Stimulated activated CD4-positive, alpha-beta T cell treated with anti-CD3 and anti-CD28 coated beads, Interleukin-2, amount 100 ng/mL, for 24 hours (primary cell): ENCODE results near the gene PILRB.
"Not testable (repeated sequence)": the region's sequence is repeated elsewhere in the genome, so short reads cannot be mapped to it uniquely, and the experiment has no call there.

Experiments used
- DNase-seq, 2 donors: peaks; one replicate each; pipeline ENCODE4 v3.0.0-alpha.2; 2020

Gene PILRB

DNA sequence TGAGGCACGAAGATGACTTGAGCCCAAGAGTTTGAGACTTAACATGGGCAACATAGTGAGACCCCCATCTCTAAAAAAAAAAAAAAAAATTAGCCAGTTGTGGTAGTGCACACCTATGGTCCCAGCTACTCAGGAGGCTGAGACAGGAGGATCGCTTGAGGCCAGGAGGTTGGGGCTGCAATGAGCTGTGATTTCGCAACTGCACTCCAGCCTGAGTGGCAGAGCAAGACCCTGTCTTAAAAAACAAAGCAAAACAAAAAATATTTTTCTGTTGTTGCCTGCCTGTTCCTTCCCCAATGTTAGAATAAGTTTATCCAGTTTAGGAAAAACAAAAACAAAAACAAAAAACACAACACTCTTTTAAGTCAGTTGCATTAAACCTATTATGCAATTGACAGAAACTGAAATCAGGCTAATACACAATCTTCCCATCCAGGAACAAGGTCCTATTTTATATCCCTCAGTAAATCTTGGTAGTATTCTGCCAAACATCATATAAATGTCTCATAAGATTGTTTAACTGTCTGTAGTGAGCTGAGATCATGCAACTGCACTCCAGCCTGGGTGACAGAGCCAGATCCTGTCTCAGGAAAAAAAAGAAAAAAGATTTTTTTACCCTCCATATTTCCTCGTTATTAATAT is 20.3 kb downstream of the PILRB start:
- DNase-seq = no peak

DNA sequence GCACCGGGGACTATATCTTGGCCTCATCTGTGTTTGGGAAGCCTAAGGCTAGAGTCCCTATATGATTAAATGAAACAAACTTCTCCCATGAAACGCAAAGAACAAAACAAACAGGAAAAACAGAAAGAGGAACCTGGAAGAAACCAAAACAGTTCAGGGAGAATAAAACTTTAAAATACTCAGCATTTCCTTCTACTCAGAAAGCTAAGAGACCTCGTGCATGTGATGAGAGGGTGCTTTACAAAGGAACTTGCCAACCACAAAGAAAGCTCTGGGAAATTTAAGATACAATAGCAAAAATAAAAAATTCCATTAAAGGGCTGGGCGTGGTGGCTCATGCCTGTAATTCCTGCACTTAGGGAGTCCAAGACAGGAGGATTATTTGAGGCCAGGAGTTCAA is 22.3 kb downstream of the PILRB start:
- DNase-seq = no peak

DNA sequence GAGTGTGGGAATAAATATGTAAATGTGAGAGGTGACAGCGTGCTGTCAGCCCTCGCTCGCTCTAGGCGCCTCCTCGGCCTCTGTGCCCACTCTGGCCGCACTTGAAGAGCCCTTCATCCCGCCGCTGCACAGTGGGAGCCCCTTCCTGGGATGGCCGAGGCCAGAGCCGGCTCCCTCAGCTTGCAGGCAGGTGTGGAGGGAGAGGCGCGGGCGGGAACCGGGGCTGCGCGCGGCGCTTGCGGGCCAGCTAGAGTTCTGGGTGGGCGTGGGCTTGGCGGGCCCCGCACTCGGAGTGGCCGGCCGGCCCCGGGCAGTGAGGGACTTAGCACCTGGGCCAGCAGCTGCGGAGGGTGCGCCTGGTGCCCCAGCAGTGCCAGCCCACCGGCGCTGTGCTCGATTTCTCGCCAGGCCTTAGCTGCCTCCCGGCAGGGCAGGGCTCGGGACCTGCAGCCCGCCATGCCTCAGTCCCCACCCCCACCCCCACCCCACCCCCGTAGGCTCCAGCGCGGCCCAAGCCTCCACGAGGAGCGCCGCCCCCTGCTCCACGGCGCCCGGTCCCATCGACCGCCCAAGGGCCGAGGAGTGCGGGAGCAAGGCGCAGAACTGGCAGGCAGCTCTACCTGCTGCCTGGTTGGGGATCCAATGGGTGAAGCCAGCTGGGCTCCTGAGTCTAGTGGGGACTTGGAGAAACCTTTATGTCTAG is 23.8 kb downstream of the PILRB start:
- not testable (repeated sequence) for DNase-seq

DNA sequence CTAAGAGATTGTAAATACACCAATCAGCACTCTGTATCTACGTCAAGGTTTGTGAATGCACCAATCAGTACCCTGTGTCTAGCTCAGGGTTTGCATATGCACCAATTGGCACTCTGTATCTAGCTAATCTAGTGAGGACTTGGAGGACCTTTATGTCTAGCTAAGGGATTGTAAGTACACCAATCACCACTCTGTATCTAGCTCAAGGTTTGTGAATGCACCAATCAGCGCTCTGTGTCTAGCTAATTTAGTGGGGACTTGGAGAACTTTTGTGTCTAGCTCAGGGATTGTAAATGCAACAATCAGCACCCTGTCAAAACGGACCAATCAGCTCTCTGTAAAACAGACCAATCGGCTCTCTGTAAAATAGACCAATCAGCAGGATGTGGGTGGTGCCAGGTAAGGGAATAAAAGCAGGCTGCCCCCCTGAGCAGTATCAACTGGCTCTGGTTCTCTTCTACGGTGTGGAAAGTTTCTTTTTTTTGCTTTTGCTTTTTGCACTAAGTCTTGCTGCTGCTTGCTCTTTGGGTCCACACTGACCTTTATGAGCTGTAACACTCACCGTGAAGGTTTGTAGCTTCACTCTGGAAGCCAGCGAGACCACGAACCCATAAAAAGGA is 24.4 kb downstream of the PILRB start:
- DNase-seq = not testable (repeated sequence)

DNA sequence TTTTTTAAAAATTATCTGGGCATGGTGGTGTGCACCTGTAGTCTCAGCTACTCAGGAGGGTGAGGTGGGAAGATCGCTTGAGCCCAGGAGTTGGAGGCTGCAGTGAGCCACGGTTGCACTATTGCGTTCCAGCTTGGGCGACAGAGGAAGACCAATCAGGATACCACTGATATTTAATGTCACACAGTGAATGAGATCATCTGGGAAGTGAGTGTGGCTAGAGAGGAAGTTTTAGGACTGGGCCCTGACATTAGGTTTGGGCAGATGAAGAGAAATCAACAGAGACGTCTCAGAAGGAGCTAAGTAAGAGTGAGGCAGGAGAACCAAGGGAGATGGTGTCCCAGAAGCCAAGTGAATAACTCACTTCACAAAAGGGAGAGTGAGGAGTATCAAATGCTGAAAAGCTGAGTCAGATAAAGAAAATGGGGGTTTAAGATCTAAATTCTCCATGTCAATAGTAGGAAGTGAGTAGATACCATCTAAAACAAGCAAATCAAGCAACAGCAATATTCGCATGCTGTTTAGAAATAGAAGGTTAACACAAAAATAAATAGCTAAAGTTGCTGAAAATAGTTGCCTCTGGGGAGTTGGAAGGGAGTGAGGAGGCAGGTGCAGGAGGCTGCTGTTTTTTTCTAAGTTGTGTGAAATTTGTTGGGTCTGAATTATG is 26.8 kb downstream of the PILRB start:
- no peak for DNase-seq

DNA sequence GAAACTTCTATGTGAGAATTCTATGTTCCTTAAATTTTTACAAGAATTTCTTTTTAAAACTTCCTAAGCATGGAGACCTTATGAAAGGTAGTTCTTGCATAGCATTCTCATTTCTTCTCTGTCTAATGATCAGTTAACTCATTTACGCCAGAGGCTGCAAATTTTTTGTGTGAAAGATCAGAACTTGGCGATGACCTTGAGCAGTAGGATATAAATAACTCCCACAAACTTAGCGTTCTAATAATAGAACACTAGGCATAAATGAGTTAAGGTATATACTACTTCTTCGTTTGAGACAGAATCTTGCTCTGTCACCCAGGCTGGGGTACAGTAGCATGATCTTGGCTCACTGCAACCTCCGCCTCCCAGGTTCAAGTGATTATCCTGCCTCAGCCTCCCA is 29.0 kb downstream of the PILRB start:
- DNase-seq = no peak

DNA sequence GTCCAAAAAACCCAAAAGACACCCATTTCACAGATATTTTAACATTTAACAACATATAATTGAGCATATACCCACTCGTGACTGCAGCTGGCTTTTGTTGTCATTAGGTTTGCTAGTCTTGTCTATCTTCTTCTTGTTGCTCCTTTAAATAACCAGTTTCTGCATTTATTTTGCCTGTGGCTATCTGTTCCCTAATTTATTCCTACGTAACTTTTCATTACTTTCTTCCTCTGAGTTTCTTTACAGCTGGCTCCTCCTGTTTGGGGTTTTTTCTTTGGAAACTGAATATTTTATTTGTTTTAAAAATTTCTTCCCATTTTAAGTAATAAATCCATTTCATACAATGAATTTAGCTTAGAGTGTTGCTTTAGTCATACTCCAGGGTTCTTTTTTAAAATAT is 29.8 kb downstream of the PILRB start:
- DNase-seq = no peak

DNA sequence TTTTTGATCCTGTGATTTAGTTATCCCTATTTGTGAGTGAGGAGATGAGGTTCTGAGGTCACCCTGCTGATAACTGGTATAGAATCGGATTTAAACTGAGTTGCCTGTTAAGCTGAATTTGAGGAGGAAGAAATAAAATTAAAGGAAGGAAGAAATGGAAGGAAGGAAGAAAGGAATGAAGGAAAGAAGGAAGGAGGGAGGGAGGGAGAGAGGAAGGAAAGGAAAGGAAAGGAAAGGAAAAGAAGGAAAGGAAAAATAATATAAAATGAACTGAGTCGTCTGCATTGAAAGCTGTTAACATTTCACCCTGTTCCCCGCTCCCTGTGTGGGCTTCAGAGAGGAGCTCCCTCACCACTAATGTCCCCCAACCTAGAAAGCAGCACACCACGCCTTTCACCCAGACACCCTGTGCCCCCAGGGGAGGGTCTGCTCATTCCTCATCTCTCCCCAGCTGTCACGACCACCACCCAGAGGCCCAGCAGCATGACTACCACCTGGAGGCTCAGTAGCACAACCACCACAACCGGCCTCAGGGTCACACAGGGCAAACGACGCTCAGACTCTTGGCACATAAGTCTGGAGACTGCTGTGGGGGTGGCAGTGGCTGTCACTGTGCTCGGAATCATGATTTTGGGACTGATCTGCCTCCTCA is 31.6 kb downstream of the PILRB start:
- DNase-seq = no peak

DNA sequence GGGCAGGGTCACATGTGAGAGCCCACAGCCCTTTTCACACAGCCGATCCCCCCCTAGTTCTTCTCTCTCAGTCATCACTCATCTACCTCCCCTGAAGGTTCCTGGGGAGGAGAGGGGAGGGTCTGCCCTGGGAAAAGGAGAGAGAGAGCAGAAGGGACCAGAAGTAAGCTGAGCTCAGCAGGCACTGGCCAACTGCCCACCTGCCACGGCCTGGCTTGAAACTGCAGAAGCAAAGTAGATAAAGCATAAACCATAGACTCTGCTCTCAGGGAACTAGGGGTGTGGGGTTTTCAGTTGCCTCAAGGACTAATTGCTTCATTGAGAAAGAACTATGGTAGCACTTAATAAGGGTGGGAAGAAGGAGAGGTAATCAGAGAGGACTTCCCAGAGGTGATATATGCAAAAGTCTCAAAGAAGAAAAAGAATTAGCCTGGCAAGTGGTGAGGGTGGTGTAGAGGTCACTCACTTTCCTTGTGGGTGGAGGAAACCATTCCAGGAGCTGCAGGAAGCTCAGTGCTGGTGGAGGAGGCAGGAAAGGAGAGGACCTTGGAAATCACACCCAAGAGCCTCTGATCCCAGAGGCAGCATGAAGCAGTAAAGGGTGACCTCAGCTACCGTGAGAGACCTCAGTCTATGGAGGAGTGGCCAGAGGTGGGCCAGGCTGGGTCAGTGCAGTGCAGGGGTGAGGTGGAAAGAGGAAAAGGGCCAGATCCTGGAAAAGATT is 32.5 kb downstream of the PILRB start:
- DNase-seq = no peak

DNA sequence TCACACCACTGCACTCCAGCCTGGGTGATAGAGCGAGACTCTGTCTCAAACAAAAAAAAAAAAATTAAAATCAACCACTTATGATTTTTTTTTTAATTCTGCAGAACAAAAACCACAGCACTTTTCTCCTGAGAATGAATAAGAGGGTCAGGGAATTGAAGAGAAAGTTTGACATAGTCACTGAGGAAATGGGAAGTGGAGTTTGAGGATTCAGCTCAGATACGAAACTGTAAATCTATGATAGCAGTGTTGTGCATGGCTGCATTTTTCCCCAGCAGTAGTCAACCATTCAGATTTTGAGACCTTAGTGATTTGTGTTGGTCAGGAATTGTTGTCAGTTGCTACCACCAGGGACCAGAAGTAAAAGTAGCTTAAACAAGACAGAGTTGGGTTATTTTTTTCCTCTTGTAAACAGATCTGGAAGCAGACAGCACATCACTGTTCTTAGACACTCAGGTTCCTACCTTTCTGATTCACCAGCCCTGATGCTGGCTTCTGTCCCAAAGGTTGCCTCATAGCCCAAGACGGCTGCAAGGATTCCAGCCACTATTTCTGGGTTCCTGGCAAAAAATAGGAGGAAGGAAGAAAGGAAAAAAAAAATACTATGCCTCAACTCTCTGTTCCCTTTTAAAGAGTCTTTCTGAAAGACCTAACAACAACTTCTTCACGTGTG is 35.5 kb downstream of the PILRB start:
- DNase-seq = no peak

DNA sequence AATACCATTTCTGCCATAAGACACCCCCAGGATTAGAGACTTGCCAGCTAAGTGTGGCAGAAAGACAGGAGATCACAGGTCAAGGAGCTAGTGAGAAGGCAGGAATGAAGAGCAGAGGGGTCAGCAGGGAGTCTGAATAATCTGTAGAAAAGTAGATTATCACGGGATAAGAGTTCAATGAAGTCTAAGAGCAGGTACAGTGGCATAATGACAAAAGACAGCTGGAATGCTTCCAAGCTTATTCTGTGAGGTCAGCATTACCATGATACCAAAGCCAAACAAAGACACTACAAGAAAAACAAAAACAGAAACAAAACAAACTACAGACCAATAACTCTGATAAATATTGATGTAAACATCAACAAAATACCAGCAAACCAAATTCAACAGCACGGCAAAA is 36.2 kb downstream of the PILRB start:
- DNase-seq = no peak

DNA sequence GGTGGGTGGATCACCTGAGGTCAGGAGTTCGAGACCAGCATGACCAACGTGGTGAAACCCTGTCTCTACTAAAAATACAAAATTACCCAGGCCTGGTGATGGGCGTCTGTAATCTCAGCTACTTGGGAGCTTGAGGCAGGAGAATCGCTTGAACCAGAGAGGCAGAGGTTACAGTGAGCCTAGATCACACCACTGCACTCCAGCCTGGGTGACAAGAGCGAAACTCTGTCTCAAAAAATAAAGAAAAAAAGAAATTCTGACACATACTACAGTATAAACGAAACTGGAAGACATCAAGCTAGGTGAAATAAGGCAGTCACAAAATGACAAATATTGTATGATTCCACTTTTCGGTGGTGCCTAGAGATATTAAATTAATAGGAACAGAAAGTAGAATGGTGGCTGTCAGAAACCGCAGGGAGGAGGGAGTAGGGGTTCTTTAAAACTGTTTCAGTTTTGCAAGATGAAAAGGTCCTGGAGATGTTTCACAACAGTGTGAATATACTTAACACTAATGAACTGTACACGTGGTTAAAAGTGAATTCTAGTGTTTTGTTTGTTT is 38.6 kb downstream of the PILRB start:
- DNase-seq = peak; percentile 33 to 67

DNA sequence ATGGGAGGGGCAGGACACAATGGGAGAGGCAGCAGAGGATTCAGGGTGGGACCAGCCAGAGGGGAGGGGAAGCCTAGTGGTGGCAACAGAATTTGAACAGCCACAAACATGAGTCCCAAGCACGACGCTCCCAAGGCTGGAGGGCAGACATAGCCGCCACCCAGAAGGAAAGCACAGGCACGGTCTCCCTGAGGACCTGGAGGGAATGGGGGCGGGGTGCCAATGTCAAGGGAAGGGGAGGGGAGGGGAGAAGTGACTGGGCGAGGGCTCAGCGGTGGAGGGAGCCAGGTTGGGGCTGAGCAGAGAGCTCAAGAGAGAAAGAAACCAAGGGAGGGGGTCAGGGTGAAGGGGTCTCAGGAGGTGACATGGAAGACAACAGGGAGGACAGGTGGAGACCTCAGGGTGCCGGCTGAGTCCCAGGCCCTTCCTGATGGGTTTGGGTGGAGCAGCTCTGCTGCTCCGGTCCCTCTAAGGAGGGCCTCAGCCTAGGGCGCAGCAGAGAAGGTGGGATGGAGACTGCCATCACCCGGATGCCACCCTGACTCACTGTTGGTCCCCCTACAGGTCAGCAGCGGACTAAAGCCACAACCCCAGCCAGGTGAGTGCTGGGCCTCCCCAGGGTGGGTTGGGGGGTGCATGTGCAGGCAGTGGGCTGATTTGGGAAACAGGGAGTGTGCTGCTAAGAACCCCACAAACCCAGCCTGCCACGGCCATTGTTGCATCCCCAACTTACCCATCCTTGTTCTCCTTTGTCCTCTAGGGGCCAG is 39.6 kb downstream of the PILRB start:
- no peak for DNase-seq

DNA sequence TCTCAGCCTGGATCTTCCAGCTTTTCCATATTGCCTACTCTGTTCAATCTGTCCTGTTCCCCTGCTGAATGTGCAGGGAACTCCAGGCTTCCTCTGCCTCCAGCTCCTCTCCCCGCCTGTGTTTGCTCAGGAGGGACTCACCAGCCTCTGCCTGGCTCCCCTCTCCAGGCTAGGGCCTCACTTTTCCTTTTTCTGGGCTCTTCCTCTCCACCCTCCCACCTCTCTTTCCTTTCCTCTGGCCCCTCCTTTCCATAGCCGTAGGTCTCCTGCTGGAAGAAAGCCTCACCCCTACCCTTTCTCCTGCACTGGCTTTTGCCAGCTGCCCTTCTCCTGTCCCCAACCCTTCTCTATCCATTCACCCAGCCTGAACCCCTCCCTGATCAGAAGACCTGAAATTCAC is 40.3 kb downstream of the PILRB start:
- DNase-seq = no peak

DNA sequence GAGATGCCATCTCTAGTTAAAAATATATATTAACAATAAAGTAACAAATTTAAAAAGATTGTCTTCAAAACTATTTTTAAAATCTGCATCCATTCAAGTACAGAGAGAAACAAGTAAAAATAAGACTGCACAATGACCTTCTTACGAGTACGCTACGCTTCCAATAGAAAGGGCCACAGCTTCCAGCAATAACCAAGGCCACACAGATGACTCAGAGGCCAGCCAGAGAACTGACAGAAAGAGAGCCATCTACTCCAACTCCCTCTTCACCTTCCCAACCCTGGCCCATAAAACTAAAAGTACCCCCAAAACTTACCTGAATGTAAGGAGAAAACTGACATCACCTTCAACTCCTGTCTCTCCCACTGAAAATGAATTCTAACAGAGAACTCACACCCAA is 42.1 kb downstream of the PILRB start:
- no peak for DNase-seq

DNA sequence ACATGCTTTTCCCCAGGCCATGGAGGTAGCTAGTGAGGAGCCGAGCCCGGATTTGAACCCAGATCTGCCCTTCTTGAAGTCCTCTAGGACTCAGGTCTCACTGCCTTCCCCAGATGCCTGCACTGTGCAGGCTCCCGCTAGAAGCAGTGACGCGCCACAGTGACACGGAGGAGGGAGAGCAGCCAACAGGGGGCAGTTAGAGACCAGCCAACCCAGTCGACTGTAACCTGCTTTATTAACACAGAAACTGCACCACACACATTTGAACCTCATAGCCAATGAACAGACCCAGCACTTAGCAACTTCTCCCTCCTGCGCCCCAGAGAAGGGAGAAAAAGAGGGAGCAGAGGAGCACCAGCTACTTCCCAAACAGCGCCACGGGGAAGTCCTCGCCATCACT is 42.7 kb downstream of the PILRB start:
- DNase-seq = no peak

DNA sequence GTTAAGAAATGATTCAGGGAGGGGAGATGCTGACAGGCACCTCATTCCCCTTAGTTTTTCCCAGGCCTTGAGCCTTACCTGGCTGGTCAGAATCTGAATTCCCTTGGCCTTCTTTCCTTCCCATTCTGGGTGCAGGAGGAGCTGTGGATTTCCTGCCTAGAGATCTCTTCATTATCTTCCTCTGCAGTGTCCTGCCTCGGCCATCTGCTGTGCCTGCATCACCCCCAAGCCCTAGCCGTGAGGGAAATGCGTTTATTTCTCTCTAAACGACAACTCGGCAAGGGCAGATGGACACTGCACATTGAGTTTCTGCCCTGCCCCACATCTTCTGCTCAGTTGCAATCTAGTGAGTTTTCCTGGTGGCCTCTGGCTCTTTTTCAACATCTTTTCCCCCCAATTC is 43.9 kb downstream of the PILRB start:
- DNase-seq = no peak

DNA sequence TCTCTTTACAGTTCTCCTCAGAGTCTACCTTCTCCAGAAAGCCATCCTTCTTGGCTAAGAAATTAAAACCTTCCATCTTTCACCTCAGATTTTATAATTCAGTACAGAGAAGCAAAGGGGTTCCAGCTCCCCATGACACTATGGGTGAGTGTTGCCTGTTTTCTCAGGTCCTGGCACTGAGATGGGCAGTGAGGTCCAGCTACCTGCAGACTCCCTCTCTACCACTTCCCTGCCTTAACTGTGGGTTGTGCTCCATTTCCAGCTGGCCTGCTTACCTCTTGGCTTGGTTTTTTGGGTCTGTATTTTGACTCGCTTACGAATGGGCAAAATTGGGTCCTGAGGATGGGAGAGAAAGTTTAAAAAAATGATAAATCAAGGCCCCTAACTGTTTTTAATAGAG is 44.3 kb downstream of the PILRB start:
- no peak for DNase-seq

DNA sequence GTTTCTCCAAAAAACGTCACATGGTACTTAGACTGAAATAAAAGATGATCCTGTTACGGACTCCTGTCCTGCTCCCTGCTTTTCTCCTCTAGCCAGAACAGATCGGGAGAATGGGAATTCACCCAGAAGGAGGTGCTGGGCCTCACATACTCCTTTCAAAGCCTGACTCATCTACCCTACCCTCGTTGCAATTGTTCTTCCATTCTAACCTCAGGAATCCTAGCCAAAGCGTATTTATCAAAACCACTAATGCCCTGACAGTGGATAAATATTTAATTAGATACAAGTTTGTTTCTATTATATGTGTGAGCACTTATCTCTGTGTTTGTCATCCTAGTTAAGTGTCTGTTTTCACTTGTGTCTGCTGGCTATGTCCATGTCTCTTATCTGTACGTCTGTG is 48.9 kb downstream of the PILRB start:
- no peak for DNase-seq

DNA sequence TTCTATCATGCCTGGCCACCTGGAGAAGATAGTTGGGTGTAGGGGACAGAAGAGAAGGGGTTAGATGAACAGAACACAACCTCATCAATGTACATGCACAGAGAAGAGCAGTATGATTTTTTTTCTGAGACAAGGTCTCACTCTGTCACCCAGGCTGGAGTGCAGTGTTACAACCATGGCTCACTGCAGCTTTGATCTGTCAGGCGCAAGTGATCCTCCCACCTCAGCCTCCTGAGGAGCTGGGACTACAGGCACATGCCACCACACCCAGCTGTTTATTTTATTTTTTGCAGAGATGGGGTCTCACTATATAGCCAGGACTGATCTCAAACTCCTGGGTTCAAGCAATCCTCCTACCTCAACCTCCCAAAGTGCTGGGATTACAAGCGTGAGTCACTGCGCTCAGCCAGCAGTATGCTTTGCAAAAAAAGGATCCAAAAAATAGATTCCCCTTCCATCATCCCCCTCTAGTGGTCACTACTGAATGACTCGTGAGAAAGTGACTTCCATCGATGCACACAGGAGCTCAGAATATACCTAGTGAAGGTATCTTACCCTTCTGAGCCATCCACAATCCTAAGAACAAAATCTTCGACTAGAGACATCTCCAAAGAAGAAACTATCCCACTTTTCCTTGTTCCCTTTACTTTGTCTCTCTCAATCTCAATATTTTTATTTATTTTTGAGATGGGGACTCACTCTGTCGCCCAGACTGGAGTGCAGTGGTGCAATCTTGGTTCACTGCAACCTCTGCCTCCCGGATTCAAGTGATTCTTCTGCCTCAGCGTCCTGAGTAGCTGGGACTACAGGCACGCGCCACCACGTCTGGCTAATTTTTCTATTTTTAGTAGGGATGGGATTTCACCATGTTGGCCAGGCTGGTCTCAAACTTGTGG is 49.6 kb downstream of the PILRB start:
- DNase-seq = peak; percentile 33 to 46
